SK-N-SH (cell line): ENCODE data around the gene SLC28A3. TPM values are rescaled to one million over a fixed set of nuclear protein-coding genes. Genes with fewer than 3 reads are reported as not detected.

Experiments used
- CTCF ChIA-PET: fragments of 300-600, 350-600 bp; formaldehyde crosslinking; extraction: SDS; loops from one replicate; lab custom pipeline; 2021; lab: Yijun Ruan, JAX
- POLR2A ChIA-PET: fragments of 350-600 bp; sonication (Branson Sonifier 250); formaldehyde crosslinking; extraction: SDS; loops from one replicate; lab custom pipeline; 2020; ENCODE audit warnings: antibody characterized with exemption, inconsistent platforms; lab: Yijun Ruan, JAX
- DNase-seq: peaks from one replicate; pipeline ENCODE4 v3.0.0; 2012
- H2AFZ ChIP-seq: fragments of 200-600 bp; sonication (generic); 2 replicates; pipeline ENCODE4 v1.8.1; 2016; ENCODE audit warnings: antibody characterized with exemption, mild to moderate bottlenecking, low read depth
- H3F3A ChIP-seq: fragments of 200-600 bp; sonication (generic); replicated peaks from 2 replicates; pipeline ENCODE3; 2016; ENCODE audit warnings: antibody characterized with exemption, mild to moderate bottlenecking; ENCODE audit not compliant: insufficient read depth
- H3K27ac ChIP-seq, 2 experiments: fragments of 200-500 bp in 1 of 2; fragments of 200-600 bp in 1 of 2; sonication (Bioruptor generic) in 1 of 2; sonication (generic), shearing (Covaris generic) in 1 of 2; 2 replicates each; pipeline versions ENCODE4 v1.5.1 to v1.6.1; 2014 to 2016; ENCODE audit warnings: low read depth in 2 of 2, inconsistent platforms in 1 of 2, low read length in 1 of 2, mild to moderate bottlenecking in 1 of 2, mixed read lengths in 1 of 2
- H3K27me3 ChIP-seq: fragments of 200-600 bp; sonication (generic), shearing (Covaris generic); 2 replicates; pipeline ENCODE4 v1.6.1; 2016; ENCODE audit warnings: mixed run types; ENCODE audit not compliant: insufficient read depth
- H3K36me3 ChIP-seq, 2 experiments: fragments of 200-500 bp in 1 of 2; fragments of 200-600 bp in 1 of 2; sonication (Bioruptor generic) in 1 of 2; sonication (generic) in 1 of 2; replicated peaks in 1 of 2; 2 replicates each; pipeline versions ENCODE3 to v1.5.1; 2014 to 2016; ENCODE audit warnings: low read length in 1 of 2, mild to moderate bottlenecking in 1 of 2; ENCODE audit not compliant: insufficient read depth in 2 of 2, control insufficient read depth in 1 of 2
- H3K4me1 ChIP-seq, 2 experiments: fragments of 200-500 bp in 1 of 2; fragments of 200-600 bp in 1 of 2; sonication (Bioruptor generic) in 1 of 2; sonication (generic), shearing (Covaris generic) in 1 of 2; 2 replicates each; pipeline versions ENCODE4 v1.5.1 to v1.6.1; 2014 to 2016; ENCODE audit warnings: low read depth in 1 of 2, low read length in 1 of 2, mixed run types in 1 of 2; ENCODE audit not compliant: insufficient read depth in 2 of 2, control insufficient read depth in 1 of 2
- H3K4me2 ChIP-seq: fragments of 200-600 bp; sonication (generic), shearing (Covaris generic); 2 replicates; pipeline ENCODE4 v1.6.1; 2017; ENCODE audit warnings: mixed run types
- H3K4me3 ChIP-seq, 2 experiments: fragments of 200-500 bp in 1 of 2; fragments of 200-600 bp in 1 of 2; sonication (Bioruptor generic) in 1 of 2; sonication (generic), shearing (Covaris generic) in 1 of 2; 2 replicates each; pipeline versions ENCODE4 v1.5.1 to v1.8.1; 2014 to 2016; ENCODE audit warnings: low read depth in 2 of 2, inconsistent platforms in 1 of 2, low read length in 1 of 2, mild to moderate bottlenecking in 1 of 2, mixed read lengths in 1 of 2, moderate library complexity in 1 of 2
- H3K79me2 ChIP-seq: fragments of 200-600 bp; sonication (generic); 2 replicates; pipeline ENCODE4 v1.8.1; 2017; ENCODE audit warnings: mild to moderate bottlenecking; ENCODE audit not compliant: insufficient read depth
- H3K9ac ChIP-seq: fragments of 200-600 bp; sonication (generic); 2 replicates; pipeline ENCODE4 v1.6.1; 2017; ENCODE audit warnings: mixed run types
- H3K9me2 ChIP-seq: fragments of 200-600 bp; sonication (generic); 2 replicates; pipeline ENCODE4 v1.6.1; 2017; ENCODE audit warnings: mixed run types
- H3K9me3 ChIP-seq: fragments of 200-600 bp; sonication (generic); 2 replicates; pipeline ENCODE4 v1.6.1; 2017; ENCODE audit warnings: mixed run types, mild to moderate bottlenecking, moderate library complexity
- H4K20me1 ChIP-seq: fragments of 200-600 bp; sonication (generic); 2 replicates; pipeline ENCODE4 v1.6.1; 2017; ENCODE audit warnings: mild to moderate bottlenecking, mixed run types; ENCODE audit not compliant: insufficient read depth
- ELF1 ChIP-seq: IDR thresholded peaks from 2 replicates; pipeline ENCODE4 v1.4.0; 2012
- EP300 ChIP-seq, 2 experiments: IDR thresholded peaks; 2 replicates each; pipeline versions ENCODE4 v1.4.0 to v1.6.1; 2012; ENCODE audit warnings: borderline replicate concordance in 1 of 2, low read depth in 1 of 2, low read length in 1 of 2
- GABPA ChIP-seq: IDR thresholded peaks from 2 replicates; pipeline ENCODE4 v1.4.0; 2012; ENCODE audit warnings: low read depth, mild to moderate bottlenecking
- MEF2A ChIP-seq: IDR thresholded peaks from 2 replicates; pipeline ENCODE4 v1.4.0; 2012; ENCODE audit warnings: low read depth, borderline replicate concordance
- NRF1 ChIP-seq: IDR thresholded peaks from 2 replicates; pipeline ENCODE4 v1.6.1; 2012; ENCODE audit warnings: low read depth, mild to moderate bottlenecking, low read length
- RFX5 ChIP-seq: IDR thresholded peaks from 2 replicates; pipeline ENCODE4 v1.6.1; 2012; ENCODE audit warnings: mild to moderate bottlenecking, improper control_type of control experiment, low read length
- SIN3A ChIP-seq: IDR thresholded peaks from 2 replicates; pipeline ENCODE4 v1.6.1; 2012; ENCODE audit warnings: low read depth, mild to moderate bottlenecking, low read length, moderate library complexity, borderline replicate concordance
- SMC3 ChIP-seq: IDR thresholded peaks from 2 replicates; pipeline ENCODE4 v1.6.1; 2012; ENCODE audit warnings: low read depth, low read length, improper control_type of control experiment
- TAF1 ChIP-seq: IDR thresholded peaks from 2 replicates; pipeline ENCODE4 v1.6.1; 2012; ENCODE audit warnings: low read depth, mild to moderate bottlenecking, low read length, moderate library complexity, borderline replicate concordance
- TCF12 ChIP-seq: IDR thresholded peaks from 2 replicates; pipeline ENCODE4 v1.4.0; 2012
- TEAD4 ChIP-seq: IDR thresholded peaks from 2 replicates; pipeline ENCODE4 v1.4.0; 2012; ENCODE audit warnings: mild to moderate bottlenecking, borderline replicate concordance; ENCODE audit not compliant: insufficient read depth
- YY1 ChIP-seq: IDR thresholded peaks from 2 replicates; pipeline ENCODE4 v1.4.0; 2012; ENCODE audit warnings: low read depth, mild to moderate bottlenecking
- WGBS: methylation state at CpG from one replicate; pipeline ENCODE4 v1.1.6; 2017; ENCODE audit warnings: low lambda C conversion rate; 5-methylcytosine and 5-hydroxymethylcytosine counted together
- polyA plus RNA-seq, 3 experiments: library from polyadenylated mRNA; depleted of rRNA; stranded (reverse); fragments of >200 nt; gene quantifications; 2 replicates each; pipeline ENCODE4 v1.2.3, GENCODE V29; 2012
- TF ChIP-seq, protein P1 (sequence below): fragments of 150-350 bp; IDR thresholded peaks from 2 replicates; pipeline ENCODE4 v1.6.1; 2017; ENCODE audit warnings: antibody characterized with exemption, low read length, low read depth, borderline replicate concordance
- TF ChIP-seq, protein P2 (sequence below): IDR thresholded peaks from 2 replicates; pipeline ENCODE4 v1.6.1; 2012; ENCODE audit warnings: mild to moderate bottlenecking, low read depth, low read length, moderate library complexity
- TF ChIP-seq, protein P3 (sequence below): fragments of 150-350 bp; IDR thresholded peaks from 2 replicates; pipeline ENCODE4 v1.6.1; 2016; ENCODE audit warnings: mild to moderate bottlenecking, low read depth, low read length
- TF ChIP-seq, protein P4 (sequence below): fragments of 200-600 bp; sonication (generic); IDR thresholded peaks from 2 replicates; pipeline ENCODE4 v1.6.1; 2017; ENCODE audit warnings: antibody characterized with exemption, mild to moderate bottlenecking, moderate library complexity

The SLC28A3 gene
- polyA plus RNA-seq, 1 of the 3 experiments (the other 2 are of a cell fraction): 0.23 TPM

DNA sequence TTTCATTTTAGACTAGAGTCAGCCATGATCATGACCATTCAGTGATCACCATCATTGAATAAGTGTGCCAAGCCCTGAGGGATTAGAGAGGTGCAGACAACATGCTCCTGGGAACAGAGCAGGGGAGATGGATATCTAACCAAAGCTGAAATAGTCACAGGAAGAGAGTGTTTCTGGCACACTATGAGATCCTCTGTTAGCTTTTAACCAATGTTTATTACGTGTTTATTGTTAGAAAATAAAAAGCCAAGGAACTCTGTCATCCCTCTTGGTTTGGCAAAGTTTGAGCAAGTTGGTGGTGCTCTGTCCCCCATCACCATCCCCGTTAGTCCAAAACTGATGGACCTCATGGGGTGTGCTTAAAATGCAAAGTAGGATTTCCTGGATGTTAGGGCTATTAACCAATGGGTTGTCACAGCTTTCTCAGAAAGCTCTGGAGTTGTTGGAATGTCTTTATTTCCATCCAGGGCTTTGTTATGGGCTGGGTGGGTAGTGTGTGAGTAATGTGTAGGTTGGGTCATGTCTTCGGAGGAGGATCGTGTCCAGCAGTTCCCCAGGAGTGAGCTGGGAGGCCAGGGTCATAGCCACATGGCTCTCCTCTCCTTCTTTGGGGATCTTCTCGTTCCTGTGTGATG lies 34.9 kb downstream of the SLC28A3 start:
- DNase-seq: no peak
- Histone ChIP-seq H3K4me2 (no peak overlapping the region), H3K4me1 (no peaks in the 10 kb centered on the region; a peak in 1 of 4 replicates), H3K27ac (no peak overlapping the region), H3F3A (no peaks in the 10 kb centered on the region), H3K4me3 (no peak overlapping the region), H3K9me3 (no peaks in the 10 kb centered on the region), H4K20me1 (no peaks in the 10 kb centered on the region), H3K9me2 (no peaks in the 10 kb centered on the region), H3K27me3 (no peaks in the 10 kb centered on the region), H3K79me2 (no peaks in the 10 kb centered on the region), H2AFZ (no peak overlapping the region), H3K36me3 (no peaks in the 10 kb centered on the region), H3K9ac (no peak overlapping the region)
- CTCF ChIA-PET: interaction anchor here (0.5 to 1.4 kb wide), 4 partner anchors 10 to 45 kb away, joined by 3 to 11 read pairs (median 3); no protein-coding TSS in a partner anchor
- POLR2A ChIA-PET: no interaction called here
- WGBS: 55% methylated on average over 5 of the region's 5 CpGs
- TF ChIP-seq, protein P1, sequence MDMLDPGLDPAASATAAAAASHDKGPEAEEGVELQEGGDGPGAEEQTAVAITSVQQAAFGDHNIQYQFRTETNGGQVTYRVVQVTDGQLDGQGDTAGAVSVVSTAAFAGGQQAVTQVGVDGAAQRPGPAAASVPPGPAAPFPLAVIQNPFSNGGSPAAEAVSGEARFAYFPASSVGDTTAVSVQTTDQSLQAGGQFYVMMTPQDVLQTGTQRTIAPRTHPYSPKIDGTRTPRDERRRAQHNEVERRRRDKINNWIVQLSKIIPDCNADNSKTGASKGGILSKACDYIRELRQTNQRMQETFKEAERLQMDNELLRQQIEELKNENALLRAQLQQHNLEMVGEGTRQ: no peak
- TF ChIP-seq TEAD4: no peak
- no peak for TF ChIP-seq TCF12
- TF ChIP-seq GABPA: no peak
- TF ChIP-seq YY1: no peak
- TF ChIP-seq SIN3A: no peak
- no peak for TF ChIP-seq TAF1
- TF ChIP-seq RFX5: no peak
- TF ChIP-seq, protein P2, sequence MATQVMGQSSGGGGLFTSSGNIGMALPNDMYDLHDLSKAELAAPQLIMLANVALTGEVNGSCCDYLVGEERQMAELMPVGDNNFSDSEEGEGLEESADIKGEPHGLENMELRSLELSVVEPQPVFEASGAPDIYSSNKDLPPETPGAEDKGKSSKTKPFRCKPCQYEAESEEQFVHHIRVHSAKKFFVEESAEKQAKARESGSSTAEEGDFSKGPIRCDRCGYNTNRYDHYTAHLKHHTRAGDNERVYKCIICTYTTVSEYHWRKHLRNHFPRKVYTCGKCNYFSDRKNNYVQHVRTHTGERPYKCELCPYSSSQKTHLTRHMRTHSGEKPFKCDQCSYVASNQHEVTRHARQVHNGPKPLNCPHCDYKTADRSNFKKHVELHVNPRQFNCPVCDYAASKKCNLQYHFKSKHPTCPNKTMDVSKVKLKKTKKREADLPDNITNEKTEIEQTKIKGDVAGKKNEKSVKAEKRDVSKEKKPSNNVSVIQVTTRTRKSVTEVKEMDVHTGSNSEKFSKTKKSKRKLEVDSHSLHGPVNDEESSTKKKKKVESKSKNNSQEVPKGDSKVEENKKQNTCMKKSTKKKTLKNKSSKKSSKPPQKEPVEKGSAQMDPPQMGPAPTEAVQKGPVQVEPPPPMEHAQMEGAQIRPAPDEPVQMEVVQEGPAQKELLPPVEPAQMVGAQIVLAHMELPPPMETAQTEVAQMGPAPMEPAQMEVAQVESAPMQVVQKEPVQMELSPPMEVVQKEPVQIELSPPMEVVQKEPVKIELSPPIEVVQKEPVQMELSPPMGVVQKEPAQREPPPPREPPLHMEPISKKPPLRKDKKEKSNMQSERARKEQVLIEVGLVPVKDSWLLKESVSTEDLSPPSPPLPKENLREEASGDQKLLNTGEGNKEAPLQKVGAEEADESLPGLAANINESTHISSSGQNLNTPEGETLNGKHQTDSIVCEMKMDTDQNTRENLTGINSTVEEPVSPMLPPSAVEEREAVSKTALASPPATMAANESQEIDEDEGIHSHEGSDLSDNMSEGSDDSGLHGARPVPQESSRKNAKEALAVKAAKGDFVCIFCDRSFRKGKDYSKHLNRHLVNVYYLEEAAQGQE: no peak
- no peak for TF ChIP-seq NRF1

DNA sequence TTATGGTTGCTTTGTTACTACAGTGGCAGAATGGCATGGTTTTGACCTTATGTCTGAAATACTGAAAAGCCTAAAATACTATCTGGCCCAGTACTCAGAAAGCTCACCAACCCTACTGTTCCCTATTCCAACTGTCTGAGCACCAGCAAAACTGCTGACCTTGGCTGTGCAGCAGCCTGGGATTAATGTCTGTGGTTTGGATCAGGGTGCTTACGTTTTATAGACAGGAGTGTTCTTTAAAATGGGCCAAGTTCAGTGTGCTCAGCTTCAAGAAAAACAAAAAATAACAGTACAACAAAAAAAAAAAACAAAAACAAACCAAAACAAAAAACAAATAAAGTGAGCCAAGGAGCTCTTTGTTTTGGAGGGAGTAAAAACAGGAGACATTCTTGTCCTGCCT lies 36.4 kb downstream of the SLC28A3 start:
- Histone ChIP-seq H3K36me3 (no peaks in the 10 kb centered on the region), H3K9me2 (no peaks in the 10 kb centered on the region), H3K9ac (no peak overlapping the region), H3K79me2 (no peaks in the 10 kb centered on the region), H4K20me1 (no peaks in the 10 kb centered on the region), H3K4me3 (no peak overlapping the region), H3K27ac (no peak overlapping the region), H2AFZ (no peak overlapping the region), H3F3A (no peaks in the 10 kb centered on the region), H3K4me1 (no peaks in the 10 kb centered on the region; a peak in 1 of 4 replicates), H3K4me2 (no peak overlapping the region), H3K27me3 (no peaks in the 10 kb centered on the region), H3K9me3 (no peaks in the 10 kb centered on the region)
- DNase-seq: no peak
- 57% methylated on average over 1 of the region's 1 CpG for WGBS
- POLR2A ChIA-PET: no interaction called here
- CTCF ChIA-PET: interaction anchor here (0.9 to 1.4 kb wide), 2 partner anchors 34 to 43 kb away, joined by 3 to 4 read pairs; no protein-coding TSS in a partner anchor
- TF ChIP-seq, protein P2: no peak
- TF ChIP-seq, protein P3, sequence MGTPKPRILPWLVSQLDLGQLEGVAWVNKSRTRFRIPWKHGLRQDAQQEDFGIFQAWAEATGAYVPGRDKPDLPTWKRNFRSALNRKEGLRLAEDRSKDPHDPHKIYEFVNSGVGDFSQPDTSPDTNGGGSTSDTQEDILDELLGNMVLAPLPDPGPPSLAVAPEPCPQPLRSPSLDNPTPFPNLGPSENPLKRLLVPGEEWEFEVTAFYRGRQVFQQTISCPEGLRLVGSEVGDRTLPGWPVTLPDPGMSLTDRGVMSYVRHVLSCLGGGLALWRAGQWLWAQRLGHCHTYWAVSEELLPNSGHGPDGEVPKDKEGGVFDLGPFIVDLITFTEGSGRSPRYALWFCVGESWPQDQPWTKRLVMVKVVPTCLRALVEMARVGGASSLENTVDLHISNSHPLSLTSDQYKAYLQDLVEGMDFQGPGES: no peak
- TF ChIP-seq, protein P4, sequence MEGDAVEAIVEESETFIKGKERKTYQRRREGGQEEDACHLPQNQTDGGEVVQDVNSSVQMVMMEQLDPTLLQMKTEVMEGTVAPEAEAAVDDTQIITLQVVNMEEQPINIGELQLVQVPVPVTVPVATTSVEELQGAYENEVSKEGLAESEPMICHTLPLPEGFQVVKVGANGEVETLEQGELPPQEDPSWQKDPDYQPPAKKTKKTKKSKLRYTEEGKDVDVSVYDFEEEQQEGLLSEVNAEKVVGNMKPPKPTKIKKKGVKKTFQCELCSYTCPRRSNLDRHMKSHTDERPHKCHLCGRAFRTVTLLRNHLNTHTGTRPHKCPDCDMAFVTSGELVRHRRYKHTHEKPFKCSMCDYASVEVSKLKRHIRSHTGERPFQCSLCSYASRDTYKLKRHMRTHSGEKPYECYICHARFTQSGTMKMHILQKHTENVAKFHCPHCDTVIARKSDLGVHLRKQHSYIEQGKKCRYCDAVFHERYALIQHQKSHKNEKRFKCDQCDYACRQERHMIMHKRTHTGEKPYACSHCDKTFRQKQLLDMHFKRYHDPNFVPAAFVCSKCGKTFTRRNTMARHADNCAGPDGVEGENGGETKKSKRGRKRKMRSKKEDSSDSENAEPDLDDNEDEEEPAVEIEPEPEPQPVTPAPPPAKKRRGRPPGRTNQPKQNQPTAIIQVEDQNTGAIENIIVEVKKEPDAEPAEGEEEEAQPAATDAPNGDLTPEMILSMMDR: no peak
- no peak for TF ChIP-seq MEF2A
- no peak for TF ChIP-seq GABPA
- no peak for TF ChIP-seq TCF12
- TF ChIP-seq ELF1: no peak
- TF ChIP-seq SMC3: no peak
- no peak for TF ChIP-seq EP300 (IDR thresholded peaks at IDR 0.05; ENCODE audit: borderline replicate concordance in 1 of 2, low read depth in 1 of 2, low read length in 1 of 2)
